ENCODE data around the gene HPCA. TPM values are rescaled to one million over a fixed set of nuclear protein-coding genes. Genes with fewer than 3 reads are reported as not detected.

HPCA gene
- total RNA-seq, 1 experiment from 2014 or later = 1.2 TPM

GRCh38 chr1:32872192-32872460 is 14.2 kb upstream of the HPCA start:
- intact Hi-C loops (cut with micrococcal nuclease; ENCODE audit: unreplicated experiment) (loop anchor here (10.0 kb wide), 2 partner anchors 213 to 427 kb away; partner anchors contain the start of gene AZIN2), in situ Hi-C loops (cut with HindIII; ENCODE audit: low pct_unique_long_range_greater_than_20kb, low sequenced_read_pairs) (no loop called here)
- H3K36me3 ChIP-seq (ENCODE audit: control insufficient read depth, insufficient read depth, low read length) = no peaks in the 10 kb centered on the region
- H3K27me3 ChIP-seq (ENCODE audit: control insufficient read depth, insufficient read depth, low read length) = peaks cover 4% of the 10 kb centered on the region
- ChIA-PET CTCF (interaction anchor here (1.1 to 1.7 kb wide), 3 partner anchors 11 to 18 kb away, joined by 3 to 4 read pairs (median 3); no protein-coding TSS in a partner anchor), POLR2A (no interaction called here)
- H3K9me3 ChIP-seq (ENCODE audit: control insufficient read depth, insufficient read depth, low read depth, low read length) = no peaks in the 10 kb centered on the region
- DNase-seq (ENCODE audit: low read depth, low spot score) (no peak), ATAC-seq (no peak)
- H3K4me1 ChIP-seq (ENCODE audit: control insufficient read depth, insufficient read depth, low read length) = peaks cover 14% of the 10 kb centered on the region
- no peak overlapping the region for H3K27ac ChIP-seq (ENCODE audit: low read length)
- BruUV-seq (replicated peaks) = no TSS peak
- TF ChIP-seq, protein P1, sequence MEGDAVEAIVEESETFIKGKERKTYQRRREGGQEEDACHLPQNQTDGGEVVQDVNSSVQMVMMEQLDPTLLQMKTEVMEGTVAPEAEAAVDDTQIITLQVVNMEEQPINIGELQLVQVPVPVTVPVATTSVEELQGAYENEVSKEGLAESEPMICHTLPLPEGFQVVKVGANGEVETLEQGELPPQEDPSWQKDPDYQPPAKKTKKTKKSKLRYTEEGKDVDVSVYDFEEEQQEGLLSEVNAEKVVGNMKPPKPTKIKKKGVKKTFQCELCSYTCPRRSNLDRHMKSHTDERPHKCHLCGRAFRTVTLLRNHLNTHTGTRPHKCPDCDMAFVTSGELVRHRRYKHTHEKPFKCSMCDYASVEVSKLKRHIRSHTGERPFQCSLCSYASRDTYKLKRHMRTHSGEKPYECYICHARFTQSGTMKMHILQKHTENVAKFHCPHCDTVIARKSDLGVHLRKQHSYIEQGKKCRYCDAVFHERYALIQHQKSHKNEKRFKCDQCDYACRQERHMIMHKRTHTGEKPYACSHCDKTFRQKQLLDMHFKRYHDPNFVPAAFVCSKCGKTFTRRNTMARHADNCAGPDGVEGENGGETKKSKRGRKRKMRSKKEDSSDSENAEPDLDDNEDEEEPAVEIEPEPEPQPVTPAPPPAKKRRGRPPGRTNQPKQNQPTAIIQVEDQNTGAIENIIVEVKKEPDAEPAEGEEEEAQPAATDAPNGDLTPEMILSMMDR (IDR thresholded peaks at IDR 0.05) = no peak
- no peak for TF ChIP-seq TCF7L2 (IDR thresholded peaks at IDR 0.05; ENCODE audit: low read depth, low read length)
- no peak for TF ChIP-seq POLR2AphosphoS5 (IDR thresholded peaks at IDR 0.05; ENCODE audit: low read depth, low read length)
- TF ChIP-seq REST (IDR thresholded peaks at IDR 0.05; ENCODE audit: insufficient read depth in 1 of 2, low read depth in 2 of 2, low read length in 1 of 2) = no peak
- TF ChIP-seq SIN3A (IDR thresholded peaks at IDR 0.05; ENCODE audit: borderline replicate concordance, insufficient read depth, low read depth, low read length) = no peak
- no peak overlapping the region for H3K4me3 ChIP-seq (ENCODE audit: low read depth in 2 of 2, low read length in 2 of 2)

DNA sequence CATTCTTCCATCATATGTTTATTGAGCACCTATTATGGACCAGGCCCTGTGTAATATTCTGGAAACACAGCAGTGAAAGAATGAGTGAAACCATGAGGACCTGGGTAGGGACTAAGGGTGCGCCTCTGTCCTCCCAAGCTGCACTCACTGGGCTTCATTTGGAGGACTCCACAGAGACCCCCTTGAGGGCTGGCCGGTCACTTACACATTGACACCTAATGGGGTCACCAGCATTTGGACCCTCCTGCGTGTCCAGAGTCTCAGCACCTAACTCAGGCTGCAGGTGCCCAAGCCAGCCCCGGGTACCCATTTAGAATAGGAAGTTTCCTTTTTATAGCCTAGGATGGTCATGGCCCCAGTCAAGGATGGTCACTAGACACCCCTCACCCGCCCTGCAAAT is 12.8 kb upstream of the HPCA start:
- no peak for ATAC-seq
- Histone ChIP-seq H3K4me3 (ENCODE audit: low read depth in 2 of 2, low read length in 2 of 2) (no peak overlapping the region), H3K27me3 (ENCODE audit: control insufficient read depth, insufficient read depth, low read length) (peaks cover 4% of the 10 kb centered on the region), H3K36me3 (ENCODE audit: control insufficient read depth, insufficient read depth, low read length) (no peaks in the 10 kb centered on the region), H3K4me1 (ENCODE audit: control insufficient read depth, insufficient read depth, low read length) (peaks cover 14% of the 10 kb centered on the region), H3K27ac (ENCODE audit: low read length) (no peak overlapping the region), H3K9me3 (ENCODE audit: control insufficient read depth, insufficient read depth, low read depth, low read length) (no peaks in the 10 kb centered on the region)
- CTCF ChIA-PET = interaction anchor here (0.5 to 1.2 kb wide), 5 partner anchors 17 to 353 kb away, joined by 3 to 7 read pairs (median 4); no protein-coding TSS in a partner anchor
- intact Hi-C loops (cut with micrococcal nuclease; ENCODE audit: unreplicated experiment) (loop anchor here (10.0 kb wide), 2 partner anchors 211 to 429 kb away; partner anchors contain the start of gene AZIN2), in situ Hi-C loops (cut with HindIII; ENCODE audit: low pct_unique_long_range_greater_than_20kb, low sequenced_read_pairs) (no loop called here)
- POLR2A ChIA-PET = no interaction called here
- no peak for DNase-seq (ENCODE audit: low read depth, low spot score)
- BruUV-seq (replicated peaks) = no TSS peak
- no peak for TF ChIP-seq SIN3A (IDR thresholded peaks at IDR 0.05; ENCODE audit: borderline replicate concordance, insufficient read depth, low read depth, low read length)

- Histone ChIP-seq H3K4me3 (ENCODE audit: low read depth in 2 of 2, low read length in 2 of 2) (no peak overlapping the region), H3K36me3 (ENCODE audit: control insufficient read depth, insufficient read depth, low read length) (no peaks in the 10 kb centered on the region), H3K27me3 (ENCODE audit: control insufficient read depth, insufficient read depth, low read length) (peaks cover 4% of the 10 kb centered on the region), H3K4me1 (ENCODE audit: control insufficient read depth, insufficient read depth, low read length) (peaks cover 14% of the 10 kb centered on the region), H3K9me3 (ENCODE audit: control insufficient read depth, insufficient read depth, low read depth, low read length) (no peaks in the 10 kb centered on the region), H3K27ac (ENCODE audit: low read length) (no peak overlapping the region)
- CTCF ChIA-PET = interaction anchor here (0.6 kb wide), 2 partner anchors 318 to 358 kb away, joined by 5 read pairs; no protein-coding TSS in a partner anchor
- intact Hi-C loops (cut with micrococcal nuclease; ENCODE audit: unreplicated experiment) (loop anchor here (10.0 kb wide), 2 partner anchors 210 to 430 kb away; partner anchors contain the start of gene AZIN2), in situ Hi-C loops (cut with HindIII; ENCODE audit: low pct_unique_long_range_greater_than_20kb, low sequenced_read_pairs) (no loop called here)
- no peak for ATAC-seq
- BruUV-seq (replicated peaks) = no TSS peak
- POLR2A ChIA-PET = no interaction called here
- TF ChIP-seq SIN3A (IDR thresholded peaks at IDR 0.05; ENCODE audit: borderline replicate concordance, insufficient read depth, low read depth, low read length) (no peak), REST (IDR thresholded peaks at IDR 0.05; ENCODE audit: insufficient read depth in 1 of 2, low read depth in 2 of 2, low read length in 1 of 2) (no peak)
- TF ChIP-seq, protein P1 (IDR thresholded peaks at IDR 0.05) = no peak
- DNase-seq (ENCODE audit: low read depth, low spot score) = no peak
Observed at GRCh38 chr1:32874860-32875752, 11.2 kb upstream of the HPCA start.
